CD4-positive, CD25-positive, alpha-beta regulatory T cell (primary cell): Measurements from ENCODE around the gene GNG7. TPM values are rescaled to one million over a fixed set of nuclear protein-coding genes. Genes with fewer than 3 reads are reported as not detected.
"Not testable (repeated sequence)": the region's sequence is repeated elsewhere in the genome, so short reads cannot be mapped to it uniquely, and the experiment has no call there.

Experiments
- ATAC-seq, 2 donors: fragments of 150-1000 bp; cut with Tn5 transposase; one replicate each; pipeline ENCODE4 v1.10.0; 2021; ENCODE audit warnings: low read depth in 2 of 2, moderate number of reproducible peaks in 2 of 2, moderate library complexity in 1 of 2
- DNase-seq, 3 donors: peaks; one replicate each; pipeline versions ENCODE4 v3.0.0 to v3.0.0-alpha.2; 2012 to 2022; ENCODE audit warnings: mixed read lengths in 1 of 3
- H3K27ac ChIP-seq: one replicate; pipeline ENCODE4 v1.7.0; 2013; ENCODE audit warnings: mild to moderate bottlenecking, low read length; ENCODE audit not compliant: insufficient read depth, poor library complexity, severe bottlenecking
- H3K27me3 ChIP-seq: one replicate; pipeline ENCODE4 v1.7.0; 2013; ENCODE audit warnings: low read length; ENCODE audit not compliant: control insufficient read depth, insufficient read depth
- H3K36me3 ChIP-seq: one replicate; pipeline ENCODE4 v1.7.0; 2013; ENCODE audit warnings: mild to moderate bottlenecking, low read length, moderate library complexity; ENCODE audit not compliant: control insufficient read depth, insufficient read depth
- H3K4me1 ChIP-seq: 2 replicates; pipeline ENCODE4 v1.7.0; 2013; ENCODE audit warnings: mild to moderate bottlenecking, low read length; ENCODE audit not compliant: insufficient read depth, control insufficient read depth, poor library complexity, severe bottlenecking
- H3K4me3 ChIP-seq: one replicate; pipeline ENCODE4 v1.7.0; 2013; ENCODE audit warnings: low read depth, mild to moderate bottlenecking, low read length, moderate library complexity
- H3K9me3 ChIP-seq, 2 experiments: 1 replicate in 1 of 2; 2 replicates in 1 of 2; pipeline ENCODE4 v1.7.0; 2013; ENCODE audit warnings: low read length in 2 of 2, mild to moderate bottlenecking in 1 of 2, moderate library complexity in 1 of 2; ENCODE audit not compliant: control insufficient read depth in 2 of 2
- H3K27ac Mint-ChIP-seq, 3 donors: one replicate each; pipeline ENCODE4 v1.8.0; 2020 to 2022; ENCODE audit warnings: mild to moderate bottlenecking in 3 of 3, mixed read lengths in 3 of 3, moderate library complexity in 2 of 3
- H3K27me3 Mint-ChIP-seq: one replicate; pipeline ENCODE4 v1.8.0; 2022; ENCODE audit warnings: mild to moderate bottlenecking, mixed read lengths
- H3K36me3 Mint-ChIP-seq: one replicate; pipeline ENCODE4 v1.8.0; 2020; ENCODE audit warnings: mixed read lengths
- H3K4me1 Mint-ChIP-seq, 4 donors: one replicate each; pipeline ENCODE4 v1.8.0; 2020 to 2022; ENCODE audit warnings: mixed read lengths in 4 of 4, mild to moderate bottlenecking in 1 of 4
- H3K4me3 Mint-ChIP-seq, 4 donors: one replicate each; pipeline ENCODE4 v1.8.0; 2020 to 2022; ENCODE audit warnings: mild to moderate bottlenecking in 4 of 4, mixed read lengths in 4 of 4, moderate library complexity in 3 of 4
- H3K9me3 Mint-ChIP-seq, 7 donors: one replicate each; pipeline ENCODE4 v1.8.0; 2020 to 2022; ENCODE audit warnings: mixed read lengths in 7 of 7, mild to moderate bottlenecking in 3 of 7, moderate library complexity in 2 of 7
- polyA plus RNA-seq, 4 donors: library from polyadenylated mRNA; unstranded; fragments of 300-500 nt; fragmentation: Illumina TruSeq; gene quantifications; one replicate each; pipeline ENCODE4 v1.2.3, GENCODE V29; 2021
- total RNA-seq: library from RNA; stranded (reverse); gene quantifications from one replicate; pipeline ENCODE4 v1.2.3, GENCODE V29; 2022

Gene GNG7
- total and polyA plus RNA-seq, 5 donors from 2014 or later: 0.65 to 1.6 (median 1.2) TPM

GRCh38 chr19:2650515-2650914 is 52.0 kb downstream of the GNG7 start:
- H3K4me1 ChIP-seq: no peaks in the 10 kb centered on the region
- no peak overlapping the region for H3K27ac Mint-ChIP-seq
- no peaks in the 10 kb centered on the region for H3K9me3 Mint-ChIP-seq
- no peak overlapping the region for H3K4me3 ChIP-seq
- H3K27me3 ChIP-seq: no peaks in the 10 kb centered on the region
- no peaks in the 10 kb centered on the region for H3K4me1 Mint-ChIP-seq
- DNase-seq (no peak), ATAC-seq (no peak)
- no peak overlapping the region for H3K4me3 Mint-ChIP-seq
- no peaks in the 10 kb centered on the region for H3K27me3 Mint-ChIP-seq
- H3K36me3 ChIP-seq: no peaks in the 10 kb centered on the region
- no peaks in the 10 kb centered on the region for H3K36me3 Mint-ChIP-seq
- no peak overlapping the region for H3K27ac ChIP-seq
- no peaks in the 10 kb centered on the region for H3K9me3 ChIP-seq

DNA sequence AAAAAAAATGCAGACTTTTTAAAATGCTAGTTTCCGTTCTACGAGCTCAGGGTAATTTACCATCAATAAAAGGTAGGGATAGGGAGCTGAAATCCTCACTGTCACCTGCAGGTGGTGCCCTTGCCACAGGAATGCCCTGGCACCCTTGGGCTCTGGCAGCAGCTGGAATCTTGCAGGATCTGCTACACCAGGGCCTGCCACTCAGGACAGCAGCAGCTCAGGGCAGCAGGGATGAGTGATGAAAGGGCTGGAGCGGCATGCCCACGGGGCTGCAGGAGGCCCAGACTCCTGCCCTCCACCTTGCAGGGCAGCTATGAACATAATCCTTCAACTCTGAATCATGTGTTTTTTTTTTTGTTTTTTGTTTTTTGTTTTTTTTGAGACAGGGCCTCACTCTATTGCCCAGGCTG is 54.0 kb downstream of the GNG7 start:
- no peaks in the 10 kb centered on the region for H3K4me1 Mint-ChIP-seq

GRCh38 chr19:2648099-2648498 is 54.4 kb downstream of the GNG7 start:
- Histone ChIP-seq H3K27ac (no peak overlapping the region), H3K4me3 (no peak overlapping the region), H3K9me3 (no peaks in the 10 kb centered on the region), H3K36me3 (no peaks in the 10 kb centered on the region), H3K27me3 (no peaks in the 10 kb centered on the region), H3K4me1 (no peaks in the 10 kb centered on the region)
- Mint-ChIP-seq H3K4me1 (no peaks in the 10 kb centered on the region), H3K4me3 (no peak overlapping the region), H3K27ac (no peak overlapping the region), H3K36me3 (no peaks in the 10 kb centered on the region), H3K9me3 (peaks cover 0 to under 1% (median 0%) of the 10 kb centered on the region in 7 donors), H3K27me3 (no peaks in the 10 kb centered on the region)
- ATAC-seq (no peak), DNase-seq (no peak)

More for the DNA sequence above, 54.0 kb downstream of the GNG7 start:
- Histone ChIP-seq H3K4me1 (no peaks in the 10 kb centered on the region), H3K27me3 (no peaks in the 10 kb centered on the region), H3K9me3 (no peaks in the 10 kb centered on the region), H3K36me3 (no peaks in the 10 kb centered on the region), H3K27ac (no peak overlapping the region), H3K4me3 (no peak overlapping the region)
- Mint-ChIP-seq H3K4me3 (no peak overlapping the region), H3K27ac (no peak overlapping the region), H3K27me3 (no peaks in the 10 kb centered on the region), H3K9me3 (no peaks in the 10 kb centered on the region), H3K36me3 (no peaks in the 10 kb centered on the region)
- ATAC-seq (peak; percentile 53 to 77), DNase-seq (peak; percentile 57 to 70 (median 70))

- H3K36me3 ChIP-seq: no peaks in the 10 kb centered on the region
- H3K27me3 ChIP-seq: no peaks in the 10 kb centered on the region
- Mint-ChIP-seq H3K27ac (no peak overlapping the region), H3K9me3 (peaks cover 0 to 3% (median 0%) of the 10 kb centered on the region in 7 donors), H3K4me3 (no peak overlapping the region), H3K36me3 (no peaks in the 10 kb centered on the region), H3K4me1 (no peaks in the 10 kb centered on the region), H3K27me3 (no peaks in the 10 kb centered on the region)
- DNase-seq: no peak
- no peak overlapping the region for H3K27ac ChIP-seq
- H3K9me3 ChIP-seq: no peaks in the 10 kb centered on the region
- H3K4me3 ChIP-seq: no peak overlapping the region
- no peak for ATAC-seq
- H3K4me1 ChIP-seq: no peaks in the 10 kb centered on the region
These were observed 55.5 kb downstream of the GNG7 start for GRCh38 chr19:2646866-2647535.

GRCh38 chr19:2645826-2646225 is 56.7 kb downstream of the GNG7 start:
- no peak overlapping the region for H3K4me3 ChIP-seq
- ATAC-seq (no peak), DNase-seq (no peak)
- Mint-ChIP-seq H3K27ac (no peak overlapping the region), H3K36me3 (no peaks in the 10 kb centered on the region), H3K4me1 (no peaks in the 10 kb centered on the region), H3K27me3 (no peaks in the 10 kb centered on the region), H3K9me3 (peaks cover 0 to 3% (median 0%) of the 10 kb centered on the region in 7 donors), H3K4me3 (no peak overlapping the region)
- no peaks in the 10 kb centered on the region for H3K4me1 ChIP-seq
- no peaks in the 10 kb centered on the region for H3K9me3 ChIP-seq
- no peak overlapping the region for H3K27ac ChIP-seq
- H3K36me3 ChIP-seq: no peaks in the 10 kb centered on the region
- H3K27me3 ChIP-seq: no peaks in the 10 kb centered on the region

DNA sequence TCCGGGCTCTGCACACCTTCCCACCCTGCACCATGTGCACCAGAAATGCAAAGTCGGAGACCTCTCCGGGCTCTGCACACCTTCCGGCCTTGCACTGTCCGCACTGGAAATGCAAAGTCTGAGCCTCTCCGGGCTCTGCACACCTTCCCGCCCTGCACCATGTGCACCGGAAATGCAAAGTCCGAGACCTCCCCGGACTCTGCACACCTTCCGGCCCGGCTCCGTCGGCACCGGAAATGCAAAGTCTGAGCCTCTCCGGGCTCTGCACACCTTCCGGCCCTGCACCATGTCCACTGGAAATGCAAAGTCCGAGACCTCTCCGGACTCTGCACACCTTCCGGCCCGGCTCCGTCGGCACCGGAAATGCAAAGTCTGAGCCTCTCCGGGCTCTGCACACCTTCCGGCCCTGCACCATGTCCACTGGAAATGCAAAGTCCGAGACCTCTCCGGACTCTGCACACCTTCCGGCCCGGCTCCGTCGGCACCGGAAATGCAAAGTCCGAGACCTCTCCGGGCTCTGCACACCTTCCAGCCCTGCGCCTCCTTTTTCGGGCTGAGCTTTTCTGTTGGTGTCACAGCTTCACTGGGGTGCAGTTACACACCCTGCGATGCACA is 59.3 kb downstream of the GNG7 start:
- H3K4me3 ChIP-seq, H3K27ac ChIP-seq, H3K36me3 Mint-ChIP-seq, ATAC-seq, H3K27ac Mint-ChIP-seq, H3K36me3 ChIP-seq, H3K27me3 Mint-ChIP-seq, H3K4me1 ChIP-seq, H3K27me3 ChIP-seq, DNase-seq, H3K4me3 Mint-ChIP-seq, H3K9me3 ChIP-seq, H3K9me3 Mint-ChIP-seq, H3K4me1 Mint-ChIP-seq: not testable (repeated sequence)

- H3K4me1 ChIP-seq: peaks cover 8% of the 10 kb centered on the region
- H3K27me3 ChIP-seq: no peaks in the 10 kb centered on the region
- peaks cover 6% of the 10 kb centered on the region for H3K27me3 Mint-ChIP-seq
- no peaks in the 10 kb centered on the region for H3K36me3 ChIP-seq
- H3K4me1 Mint-ChIP-seq: peaks cover 0 to 10% (median 6%) of the 10 kb centered on the region in 4 donors
- H3K9me3 ChIP-seq: no peaks in the 10 kb centered on the region
- no peaks in the 10 kb centered on the region for H3K36me3 Mint-ChIP-seq
- H3K4me3 ChIP-seq: no peak overlapping the region
- no peak for ATAC-seq
- H3K9me3 Mint-ChIP-seq: peaks cover 0 to 3% (median 0%) of the 10 kb centered on the region in 7 donors
- no peak overlapping the region for H3K27ac ChIP-seq
- H3K27ac Mint-ChIP-seq: peak overlapping the region in 1 of 3 donors; percentile 38
- H3K4me3 Mint-ChIP-seq: no peak overlapping the region
- no peak for DNase-seq
These were observed 61.2 kb downstream of the GNG7 start for GRCh38 chr19:2641332-2641698.
